IgD-negative memory B cell (primary cell): ENCODE results near the gene CHAF1B. TPM values are rescaled to one million over a fixed set of nuclear protein-coding genes. Genes with fewer than 3 reads are reported as not detected.
"Not testable (repeated sequence)": the region's sequence is repeated elsewhere in the genome, so short reads cannot be mapped to it uniquely, and the experiment has no call there.

Experiments
- H3K27ac Mint-ChIP-seq, 3 donors: one replicate each; pipeline ENCODE4 v1.8.0; 2020 to 2022; ENCODE audit warnings: mild to moderate bottlenecking in 3 of 3, mixed read lengths in 3 of 3, moderate library complexity in 1 of 3
- H3K27me3 Mint-ChIP-seq: one replicate; pipeline ENCODE4 v1.8.0; 2021; ENCODE audit warnings: mixed read lengths
- H3K36me3 Mint-ChIP-seq: one replicate; pipeline ENCODE4 v1.8.0; 2020; ENCODE audit warnings: mild to moderate bottlenecking, mixed read lengths
- H3K4me1 Mint-ChIP-seq, 3 donors: one replicate each; pipeline ENCODE4 v1.8.0; 2020 to 2022; ENCODE audit warnings: mixed read lengths in 3 of 3, mild to moderate bottlenecking in 1 of 3
- H3K4me3 Mint-ChIP-seq, 4 donors: one replicate each; pipeline ENCODE4 v1.8.0; 2020 to 2022; ENCODE audit warnings: mild to moderate bottlenecking in 4 of 4, mixed read lengths in 4 of 4, moderate library complexity in 3 of 4
- H3K9me3 Mint-ChIP-seq, 3 donors: one replicate each; pipeline ENCODE4 v1.8.0; 2020 to 2021; ENCODE audit warnings: mixed read lengths in 3 of 3, mild to moderate bottlenecking in 1 of 3
- polyA plus RNA-seq: library from polyadenylated mRNA; unstranded; fragments of 300-500 nt; fragmentation: Illumina TruSeq; gene quantifications from one replicate; pipeline ENCODE4 v1.2.3, GENCODE V29; 2021

CHAF1B gene
- 0.36 TPM for polyA plus RNA-seq

GRCh38 chr21:36385233-36386030, at the start of gene CHAF1B:
Gene CHAF1B, plus strand, starts transcription at chr21:36385392. Its CDS starts 745 bp downstream, at chr21:36386137.
- H3K9me3 Mint-ChIP-seq = no peaks in the 10 kb centered on the region
- no peaks in the 10 kb centered on the region for H3K36me3 Mint-ChIP-seq
- H3K4me3 Mint-ChIP-seq = peak within 1 kb of the TSS; percentile 83 to 90 (median 86)
- H3K27me3 Mint-ChIP-seq = no peaks in the 10 kb centered on the region
- H3K4me1 Mint-ChIP-seq = peaks cover 0 to 4% (median 0%) of the 10 kb centered on the region in 3 donors
- peak within 1 kb of the TSS in 1 of 3 donors; percentile 77 for H3K27ac Mint-ChIP-seq

- no peaks in the 10 kb centered on the region for H3K9me3 Mint-ChIP-seq
- H3K27me3 Mint-ChIP-seq = no peaks in the 10 kb centered on the region
- H3K4me3 Mint-ChIP-seq = no peak overlapping the region
- peaks cover 4 to 12% (median 6%) of the 10 kb centered on the region in 3 donors for H3K4me1 Mint-ChIP-seq
- peaks cover 7% of the 10 kb centered on the region for H3K36me3 Mint-ChIP-seq
- peak overlapping the region in 1 of 3 donors; percentile 64 for H3K27ac Mint-ChIP-seq
Observed at GRCh38 chr21:36337099-36337509, 48.1 kb upstream of the CHAF1B start.

GRCh38 chr21:36338975-36339374, 46.2 kb upstream of the CHAF1B start:
- Mint-ChIP-seq H3K9me3 (no peaks in the 10 kb centered on the region), H3K36me3 (peaks cover 7% of the 10 kb centered on the region), H3K4me3 (no peak overlapping the region), H3K27ac (no peak overlapping the region), H3K27me3 (no peaks in the 10 kb centered on the region), H3K4me1 (peaks cover 3 to 8% (median 4%) of the 10 kb centered on the region in 3 donors)

GRCh38 chr21:36342581-36342980, 42.6 kb upstream of the CHAF1B start:
- not testable (repeated sequence) for H3K36me3 Mint-ChIP-seq, H3K9me3 Mint-ChIP-seq, H3K27ac Mint-ChIP-seq, H3K4me1 Mint-ChIP-seq, H3K27me3 Mint-ChIP-seq, H3K4me3 Mint-ChIP-seq

GRCh38 chr21:36344931-36345330, 40.3 kb upstream of the CHAF1B start:
- H3K27me3 Mint-ChIP-seq = no peaks in the 10 kb centered on the region
- H3K36me3 Mint-ChIP-seq = peaks cover 4% of the 10 kb centered on the region
- no peaks in the 10 kb centered on the region for H3K9me3 Mint-ChIP-seq
- no peak overlapping the region for H3K27ac Mint-ChIP-seq
- peaks cover 0 to 3% (median 0%) of the 10 kb centered on the region in 3 donors for H3K4me1 Mint-ChIP-seq
- no peak overlapping the region for H3K4me3 Mint-ChIP-seq

- no peak overlapping the region for H3K4me3 Mint-ChIP-seq
- no peaks in the 10 kb centered on the region for H3K27me3 Mint-ChIP-seq
- H3K4me1 Mint-ChIP-seq = peaks cover 0 to 3% (median 1%) of the 10 kb centered on the region in 3 donors
- H3K27ac Mint-ChIP-seq = peak overlapping the region in 1 of 3 donors; percentile 47
- no peaks in the 10 kb centered on the region for H3K9me3 Mint-ChIP-seq
- no peaks in the 10 kb centered on the region for H3K36me3 Mint-ChIP-seq
Observed at GRCh38 chr21:36347278-36347961, 37.8 kb upstream of the CHAF1B start.

GRCh38 chr21:36347962-36348328, 37.2 kb upstream of the CHAF1B start:
- Mint-ChIP-seq H3K27ac (no peak overlapping the region), H3K36me3 (no peaks in the 10 kb centered on the region), H3K9me3 (no peaks in the 10 kb centered on the region), H3K4me3 (no peak overlapping the region), H3K4me1 (peaks cover 0 to 3% (median 1%) of the 10 kb centered on the region in 3 donors), H3K27me3 (no peaks in the 10 kb centered on the region)

- H3K27me3 Mint-ChIP-seq = no peaks in the 10 kb centered on the region
- H3K36me3 Mint-ChIP-seq = no peaks in the 10 kb centered on the region
- no peak overlapping the region for H3K27ac Mint-ChIP-seq
- H3K4me1 Mint-ChIP-seq = peaks cover 0 to 1% (median 1%) of the 10 kb centered on the region in 3 donors
- H3K9me3 Mint-ChIP-seq = no peaks in the 10 kb centered on the region
- no peak overlapping the region for H3K4me3 Mint-ChIP-seq
Observed at GRCh38 chr21:36349315-36349714, 35.9 kb upstream of the CHAF1B start.

GRCh38 chr21:36350282-36350910, 34.8 kb upstream of the CHAF1B start:
- peaks cover 0 to 1% (median 0%) of the 10 kb centered on the region in 3 donors for H3K4me1 Mint-ChIP-seq
- H3K9me3 Mint-ChIP-seq = no peaks in the 10 kb centered on the region
- no peaks in the 10 kb centered on the region for H3K27me3 Mint-ChIP-seq
- no peaks in the 10 kb centered on the region for H3K36me3 Mint-ChIP-seq
- H3K27ac Mint-ChIP-seq = no peak overlapping the region
- H3K4me3 Mint-ChIP-seq = no peak overlapping the region

GRCh38 chr21:36354918-36355680, 30.1 kb upstream of the CHAF1B start:
- no peaks in the 10 kb centered on the region for H3K27me3 Mint-ChIP-seq
- no peak overlapping the region for H3K4me3 Mint-ChIP-seq
- H3K9me3 Mint-ChIP-seq = no peaks in the 10 kb centered on the region
- H3K36me3 Mint-ChIP-seq = no peaks in the 10 kb centered on the region
- H3K4me1 Mint-ChIP-seq = peaks cover 0 to 1% (median 0%) of the 10 kb centered on the region in 3 donors
- no peak overlapping the region for H3K27ac Mint-ChIP-seq

GRCh38 chr21:36355868-36356267, 29.3 kb upstream of the CHAF1B start:
- Mint-ChIP-seq H3K36me3 (peaks cover 2% of the 10 kb centered on the region), H3K4me3 (no peak overlapping the region), H3K4me1 (peaks cover 0 to 4% (median 0%) of the 10 kb centered on the region in 3 donors), H3K27me3 (no peaks in the 10 kb centered on the region), H3K9me3 (no peaks in the 10 kb centered on the region), H3K27ac (no peak overlapping the region)

GRCh38 chr21:36359185-36359584, 26.0 kb upstream of the CHAF1B start:
- Mint-ChIP-seq H3K4me1 (peaks cover 0 to 4% (median 0%) of the 10 kb centered on the region in 3 donors), H3K27me3 (no peaks in the 10 kb centered on the region), H3K27ac (no peak overlapping the region), H3K9me3 (no peaks in the 10 kb centered on the region), H3K4me3 (no peak overlapping the region), H3K36me3 (peaks cover 2% of the 10 kb centered on the region)

GRCh38 chr21:36369064-36369685, 16.0 kb upstream of the CHAF1B start:
- H3K27me3 Mint-ChIP-seq = no peaks in the 10 kb centered on the region
- H3K36me3 Mint-ChIP-seq = peaks cover 7% of the 10 kb centered on the region
- no peaks in the 10 kb centered on the region for H3K9me3 Mint-ChIP-seq
- peaks cover 6 to 8% (median 7%) of the 10 kb centered on the region in 3 donors for H3K4me1 Mint-ChIP-seq
- no peak overlapping the region for H3K4me3 Mint-ChIP-seq
- H3K27ac Mint-ChIP-seq = peak overlapping the region; percentile 63 to 92 (median 68)

GRCh38 chr21:36375994-36376393, 9.2 kb upstream of the CHAF1B start:
- Mint-ChIP-seq H3K36me3 (peaks cover 5% of the 10 kb centered on the region), H3K4me3 (no peak overlapping the region), H3K27me3 (no peaks in the 10 kb centered on the region), H3K4me1 (peaks cover 0 to 5% (median 2%) of the 10 kb centered on the region in 3 donors), H3K9me3 (no peaks in the 10 kb centered on the region), H3K27ac (no peak overlapping the region)
